Endothelial cell of umbilical vein (primary cell): ENCODE measurements around the gene UVSSA. TPM values are rescaled to one million over a fixed set of nuclear protein-coding genes. Genes with fewer than 3 reads are reported as not detected.

ENCODE experiments used
- BruUV-seq: library from RNA; stranded (reverse); fragments of 400-500 nt; replicated peaks from 2 replicates; lab custom pipeline; 2021; lab: Mats Ljungman, UMichigan
- CTCF ChIA-PET: fragments of 300-600, 350-600 bp; sonication (Branson Sonifier 250); formaldehyde crosslinking; loops from one replicate; lab custom pipeline; 2021; ENCODE audit warnings: antibody characterized with exemption, inconsistent platforms; lab: Charles Lee
- POLR2A ChIA-PET: fragments of 300-600, 350-600 bp; sonication (Branson Sonifier 250); formaldehyde crosslinking; loops from one replicate; lab custom pipeline; 2021; ENCODE audit warnings: antibody characterized with exemption, inconsistent platforms; lab: Charles Lee
- DNase-seq: peaks from one replicate; pipeline ENCODE4 v3.0.0-alpha.2; 2011; ENCODE audit warnings: low read depth, low spot score
- FAIRE-seq: peaks from 2 replicates; lab custom pipeline; 2011; peaks lifted over from hg19 to GRCh38; lab: Jason Lieb, UNC
- H2AFZ ChIP-seq: 2 replicates; pipeline ENCODE4 v1.6.0; 2012; ENCODE audit warnings: low read depth, low read length, control low read depth, inconsistent platforms
- H3K27ac ChIP-seq: 2 replicates; pipeline ENCODE4 v1.5.1; 2011; ENCODE audit warnings: low read depth, mild to moderate bottlenecking, control low read depth, low read length, moderate library complexity; ENCODE audit not compliant: insufficient read depth
- H3K27me3 ChIP-seq, 2 experiments: 2 replicates each; pipeline versions ENCODE4 v1.6.0 to v1.6.1; 2011; ENCODE audit warnings: low read length in 2 of 2, mixed read lengths in 1 of 2; ENCODE audit not compliant: control insufficient read depth in 2 of 2, insufficient read depth in 2 of 2
- H3K36me3 ChIP-seq, 2 experiments: 2 replicates in 1 of 2; 3 replicates in 1 of 2; pipeline ENCODE4 v1.5.1; 2011; ENCODE audit warnings: low read length in 2 of 2, mild to moderate bottlenecking in 1 of 2, moderate library complexity in 1 of 2; ENCODE audit not compliant: control insufficient read depth in 2 of 2, insufficient read depth in 2 of 2; ENCODE audit errors: extremely low read depth in 1 of 2
- H3K4me1 ChIP-seq: 3 replicates; pipeline ENCODE4 v1.5.1; 2011; ENCODE audit warnings: mild to moderate bottlenecking, low read length; ENCODE audit not compliant: control insufficient read depth, insufficient read depth; ENCODE audit errors: extremely low read depth
- H3K4me2 ChIP-seq: 2 replicates; pipeline ENCODE4 v1.6.1; 2011; ENCODE audit warnings: low read length, control low read depth, mixed read lengths; ENCODE audit not compliant: insufficient read depth
- H3K4me3 ChIP-seq, 3 experiments: fragments of 200-600 bp in 1 of 3; sonication (generic), shearing (Covaris generic) in 1 of 3; replicated peaks in 1 of 3; 2 replicates each; pipeline ENCODE4 v1.5.1; 2011 to 2016; ENCODE audit warnings: control low read depth in 3 of 3, low read length in 3 of 3, mild to moderate bottlenecking in 2 of 3, inconsistent platforms in 1 of 3, low read depth in 1 of 3, moderate library complexity in 1 of 3; ENCODE audit not compliant: insufficient read depth in 1 of 3
- H3K79me2 ChIP-seq: 2 replicates; pipeline ENCODE4 v1.6.0; 2012; ENCODE audit warnings: low read length, inconsistent platforms; ENCODE audit not compliant: control insufficient read depth, insufficient read depth
- H3K9ac ChIP-seq: replicated peaks from 2 replicates; pipeline ENCODE3; 2011; ENCODE audit warnings: low read length, control low read depth; ENCODE audit not compliant: insufficient read depth; ENCODE audit errors: extremely low read depth
- H3K9me1 ChIP-seq: replicated peaks from 3 replicates; pipeline ENCODE4 v1.6.0; 2011; ENCODE audit warnings: mild to moderate bottlenecking, low read length; ENCODE audit not compliant: control insufficient read depth, insufficient read depth; ENCODE audit errors: extremely low read depth
- H3K9me3 ChIP-seq: replicated peaks from 2 replicates; pipeline ENCODE4 v1.5.1; 2012; ENCODE audit warnings: low read length, inconsistent platforms; ENCODE audit not compliant: control insufficient read depth, insufficient read depth
- H4K20me1 ChIP-seq: replicated peaks from 2 replicates; pipeline ENCODE3; 2011; ENCODE audit warnings: mild to moderate bottlenecking, low read length; ENCODE audit not compliant: control insufficient read depth, insufficient read depth; ENCODE audit errors: extremely low read depth
- EZH2 ChIP-seq: IDR thresholded peaks from 2 replicates; pipeline ENCODE4 v1.6.1; 2012; ENCODE audit warnings: borderline replicate concordance, low read depth, mild to moderate bottlenecking, moderate library complexity, low read length, inconsistent platforms; ENCODE audit not compliant: severe bottlenecking
- FOS ChIP-seq: IDR thresholded peaks from 2 replicates; pipeline ENCODE4 v1.6.1; 2011; ENCODE audit warnings: mild to moderate bottlenecking, low read length, moderate library complexity, borderline replicate concordance; ENCODE audit not compliant: insufficient read depth
- GATA2 ChIP-seq: IDR thresholded peaks from 2 replicates; pipeline ENCODE4 v1.7.0; 2011; ENCODE audit warnings: low read depth, mild to moderate bottlenecking, moderate library complexity, mixed read lengths, low read length; ENCODE audit not compliant: insufficient read length, insufficient read depth
- JUN ChIP-seq: IDR thresholded peaks from 2 replicates; pipeline ENCODE4 v1.6.1; 2011; ENCODE audit warnings: borderline replicate concordance, low read depth; ENCODE audit not compliant: insufficient read length, insufficient read depth
- MAX ChIP-seq: IDR thresholded peaks from 2 replicates; pipeline ENCODE4 v1.6.1; 2011; ENCODE audit not compliant: insufficient read depth, insufficient read length
- MYC ChIP-seq: IDR thresholded peaks from one replicate; pipeline ENCODE4 v1.6.1; 2011; ENCODE audit warnings: mild to moderate bottlenecking, low read depth, low read length
- POLR2A ChIP-seq: IDR thresholded peaks from 2 replicates; pipeline ENCODE4 v1.6.1; 2012; ENCODE audit warnings: low read depth, mild to moderate bottlenecking, control low read depth, low read length
- POLR2AphosphoS5 ChIP-seq: IDR thresholded peaks from 2 replicates; pipeline ENCODE4 v1.6.1; 2012; ENCODE audit warnings: low read depth, mild to moderate bottlenecking, control low read depth, low read length, moderate library complexity; ENCODE audit not compliant: insufficient read depth
- dilution Hi-C: fragments of 300-500 bp; cut with MboI; formaldehyde crosslinking; loops from one replicate; pipeline ENCODE4 v1.15.0; 2019; ENCODE audit warnings: low sequenced_read_pairs; ENCODE audit not compliant: extremely low pct_ligation_motif_present
- intact Hi-C: fragments of 100-400 bp; cut with micrococcal nuclease; formaldehyde crosslinking; loops from one replicate; pipeline ENCODE4 v1.10.0; 2022
- polyA plus RNA-seq, 4 experiments: library from polyadenylated mRNA; depleted of rRNA in 3 of 4; stranded (reverse) in 3 of 4; unstranded in 1 of 4; fragments of >200 nt; gene quantifications; 2 replicates each; pipeline versions ENCODE4 v1.2.1 to v1.2.3, GENCODE V29; 2011 to 2012; ENCODE audit warnings: missing spikeins in 1 of 4
- total RNA-seq: library from RNA; stranded (reverse); gene quantifications from 2 replicates; pipeline ENCODE4 v1.2.3, GENCODE V29; 2021
- TF ChIP-seq, protein P1 (sequence below), 2 donors: IDR thresholded peaks; 1 replicate in 1 of 2; 2 replicates in 1 of 2; pipeline ENCODE4 v1.5.1; 2011; ENCODE audit warnings: low read length in 2 of 2, mild to moderate bottlenecking in 2 of 2, moderate library complexity in 2 of 2, control low read depth in 1 of 2, inconsistent platforms in 1 of 2, low read depth in 1 of 2; ENCODE audit not compliant: insufficient read depth in 1 of 2; ENCODE audit errors: extremely low read depth in 1 of 2

The UVSSA gene
- total and polyA plus RNA-seq, 2 donors (not counting 3 experiments of a cell fraction or from before 2014, with no cell fraction given): 7.1 to 14.9 TPM

- Histone ChIP-seq H3K4me2 (peak overlapping the region; percentile 93), H3K9me1 (no peaks in the 10 kb centered on the region), H3K79me2 (no peaks in the 10 kb centered on the region), H4K20me1 (no peaks in the 10 kb centered on the region), H3K27me3 (no peaks in the 10 kb centered on the region), H3K9ac (peak overlapping the region; percentile 82), H3K4me3 (peak overlapping the region; percentile 8 to 76 (median 60)), H3K4me1 (peaks cover 16% of the 10 kb centered on the region), H3K27ac (peak overlapping the region; percentile 82), H3K9me3 (no peaks in the 10 kb centered on the region), H3K36me3 (no peaks in the 10 kb centered on the region), H2AFZ (peak overlapping the region; percentile 58)
- no peak for DNase-seq
- POLR2A ChIA-PET: no interaction called here
- CTCF ChIA-PET: interaction anchor here (2.7 to 3.0 kb wide), 2 partner anchors 8 to 58 kb away, joined by 10 to 20 read pairs; no protein-coding TSS in a partner anchor
- intact Hi-C loops: no loop called here
- FAIRE-seq: no peak
- BruUV-seq: no TSS peak
- dilution Hi-C loops: no loop called here
- TF ChIP-seq GATA2 (no peak), EZH2 (no peak), MYC (no peak), POLR2A (no peak), MAX (no peak), POLR2AphosphoS5 (no peak), JUN (no peak), FOS (no peak)
- TF ChIP-seq, protein P1, sequence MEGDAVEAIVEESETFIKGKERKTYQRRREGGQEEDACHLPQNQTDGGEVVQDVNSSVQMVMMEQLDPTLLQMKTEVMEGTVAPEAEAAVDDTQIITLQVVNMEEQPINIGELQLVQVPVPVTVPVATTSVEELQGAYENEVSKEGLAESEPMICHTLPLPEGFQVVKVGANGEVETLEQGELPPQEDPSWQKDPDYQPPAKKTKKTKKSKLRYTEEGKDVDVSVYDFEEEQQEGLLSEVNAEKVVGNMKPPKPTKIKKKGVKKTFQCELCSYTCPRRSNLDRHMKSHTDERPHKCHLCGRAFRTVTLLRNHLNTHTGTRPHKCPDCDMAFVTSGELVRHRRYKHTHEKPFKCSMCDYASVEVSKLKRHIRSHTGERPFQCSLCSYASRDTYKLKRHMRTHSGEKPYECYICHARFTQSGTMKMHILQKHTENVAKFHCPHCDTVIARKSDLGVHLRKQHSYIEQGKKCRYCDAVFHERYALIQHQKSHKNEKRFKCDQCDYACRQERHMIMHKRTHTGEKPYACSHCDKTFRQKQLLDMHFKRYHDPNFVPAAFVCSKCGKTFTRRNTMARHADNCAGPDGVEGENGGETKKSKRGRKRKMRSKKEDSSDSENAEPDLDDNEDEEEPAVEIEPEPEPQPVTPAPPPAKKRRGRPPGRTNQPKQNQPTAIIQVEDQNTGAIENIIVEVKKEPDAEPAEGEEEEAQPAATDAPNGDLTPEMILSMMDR (IDR thresholded peaks at IDR 0.05; ENCODE audit: extremely low read depth in 1 of 2, insufficient read depth in 1 of 2, low read depth in 1 of 2, low read length in 2 of 2): no peak
These were observed 1.1 kb downstream of the UVSSA start for GRCh38 chr4:1348014-1348513.
